Measurements from ENCODE around the gene TMEM178B. TPM values are rescaled to one million over a fixed set of nuclear protein-coding genes. Genes with fewer than 3 reads are reported as not detected.
A peak's percentile ranks its signal among the peaks of the same experiment; 100 is the strongest.

The TMEM178B gene
- total and polyA plus RNA-seq, 2 of the 13 experiments (the other 11 are each of a cell fraction or from before 2014, with no cell fraction given), result 0.01 to 0.02 TPM

GRCh38 chr7:141263983-141264382 is 190.1 kb downstream of the TMEM178B start:
- TF ChIP-seq MATR3 (CRISPR knock-in tag; IDR thresholded peaks at IDR 0.05) (no peak), IRF9 (CRISPR knock-in tag; IDR thresholded peaks at IDR 0.05; ENCODE audit: borderline replicate concordance) (no peak), NFKBIZ (CRISPR knock-in tag; IDR thresholded peaks at IDR 0.05) (no peak), ZFP36L1 (CRISPR knock-in tag; IDR thresholded peaks at IDR 0.05) (no peak), MAFF (IDR thresholded peaks at IDR 0.05; ENCODE audit: low read depth, low read length) (peak; percentile 70), ZNF672 (CRISPR knock-in tag; IDR thresholded peaks at IDR 0.05) (no peak), ZNF512 (CRISPR knock-in tag; IDR thresholded peaks at IDR 0.05) (no peak), FOXC1 (CRISPR knock-in tag; IDR thresholded peaks at IDR 0.05; ENCODE audit: borderline replicate concordance) (no peak), JDP2 (CRISPR knock-in tag; IDR thresholded peaks at IDR 0.05; ENCODE audit: borderline replicate concordance) (no peak), NCOA2 (CRISPR knock-in tag; IDR thresholded peaks at IDR 0.05) (no peak), ZMAT5 (CRISPR knock-in tag; IDR thresholded peaks at IDR 0.05; ENCODE audit: borderline replicate concordance, low read depth) (no peak), SALL1 (CRISPR knock-in tag; IDR thresholded peaks at IDR 0.05) (no peak), MAFK (conservative IDR thresholded peaks at IDR 0.05 in 1 of 2, IDR thresholded peaks at IDR 0.05 in 1 of 2; ENCODE audit: low read length in 2 of 2) (peak; percentile 61 to 84), ELF3 (CRISPR knock-in tag; IDR thresholded peaks at IDR 0.05) (no peak)
- Histone ChIP-seq H3K4me3 (replicated peaks in 1 of 3; ENCODE audit: insufficient read depth in 1 of 3, low read depth in 2 of 3, low read length in 3 of 3) (no peak overlapping the region), H3K9ac (ENCODE audit: insufficient read depth, low read depth, low read length) (no peak overlapping the region), H4K20me1 (ENCODE audit: insufficient read depth, low read length) (no peaks in the 10 kb centered on the region), H3K36me3 (replicated peaks in 1 of 2; ENCODE audit: control insufficient read depth in 1 of 2, insufficient read depth in 2 of 2, low read length in 2 of 2) (no peaks in the 10 kb centered on the region), H3K27ac (ENCODE audit: extremely low read length, insufficient read depth, low read length) (no peak overlapping the region), H3K79me2 (ENCODE audit: insufficient read depth, low read length) (no peaks in the 10 kb centered on the region), H3K4me1 (ENCODE audit: insufficient read depth, low read length) (peaks cover 12% of the 10 kb centered on the region), H3K27me3 (ENCODE audit: control insufficient read depth in 1 of 2, insufficient read depth in 2 of 2, low read length in 2 of 2) (0 out of 5 replicates have a peak, but pooled peaks cover 0 to 3% of the 10 kb centered on the region in 2 experiments), H2AFZ (ENCODE audit: low read length) (no peak overlapping the region), H3K9me3 (ENCODE audit: low read length) (no peaks in the 10 kb centered on the region), H3K4me2 (ENCODE audit: low read depth, low read length) (no peak overlapping the region)
- BruUV-seq (replicated peaks), result no TSS peak
- DNase-seq (ENCODE audit: low spot score) (no peak), ATAC-seq (no peak), FAIRE-seq (no peak)
- WGBS (ENCODE audit: low lambda C conversion rate), result no CpG with 5 or more reads among the region's 2 CpGs
- in situ Hi-C loops (cut with HindIII; ENCODE audit: extremely low pct_ligation_motif_present, low pct_unique_long_range_greater_than_20kb), result no loop called here
- POLR2A ChIA-PET, result no interaction called here
- intact Hi-C loops (cut with micrococcal nuclease; ENCODE audit: unreplicated experiment), result no loop called here
- CTCF ChIA-PET (ENCODE audit: low intra/inter-chr PET ratio, low total read pairs), result no interaction called here

Measured in HepG2 (cell line).